ENCODE measurements around the gene LSM6. TPM values are rescaled to one million over a fixed set of nuclear protein-coding genes. Genes with fewer than 3 reads are reported as not detected.

The LSM6 gene
- total RNA-seq, 2 donors from 2014 or later: 26.2 to 45.7 TPM

GRCh38 chr4:146210890-146211289 is 35.4 kb downstream of the LSM6 start:
- no peaks in the 10 kb centered on the region for H3K4me1 Mint-ChIP-seq

GRCh38 chr4:146211440-146211839 is 35.9 kb downstream of the LSM6 start:
- no peaks in the 10 kb centered on the region for H3K9me3 Mint-ChIP-seq
- H3K27me3 Mint-ChIP-seq: no peaks in the 10 kb centered on the region
- no peaks in the 10 kb centered on the region for H3K36me3 Mint-ChIP-seq (ENCODE audit: low read depth)
- ATAC-seq (replicated peaks): no peak
- H3K4me1 Mint-ChIP-seq: no peaks in the 10 kb centered on the region
- no peak overlapping the region for H3K4me3 Mint-ChIP-seq
- no peak overlapping the region for H3K27ac Mint-ChIP-seq

More at GRCh38 chr4:146210890-146211289, 35.4 kb downstream of the LSM6 start:
- Mint-ChIP-seq H3K36me3 (ENCODE audit: low read depth) (no peaks in the 10 kb centered on the region), H3K27ac (no peak overlapping the region), H3K9me3 (no peaks in the 10 kb centered on the region), H3K27me3 (no peaks in the 10 kb centered on the region), H3K4me3 (no peak overlapping the region)
- no peak for ATAC-seq (replicated peaks)

- no peaks in the 10 kb centered on the region for H3K9me3 Mint-ChIP-seq
These were observed 37.3 kb downstream of the LSM6 start for GRCh38 chr4:146212781-146213180.

GRCh38 chr4:146214238-146214637 is 38.7 kb downstream of the LSM6 start, which contains the start of gene REELD1:
Gene REELD1, plus strand, starts transcription at chr4:146214538. Its CDS starts 2,415 bp downstream, at chr4:146216953.
- H3K27me3 Mint-ChIP-seq: no peaks in the 10 kb centered on the region
- no peak within 1 kb of the TSS for H3K4me3 Mint-ChIP-seq
- no peaks in the 10 kb centered on the region for H3K36me3 Mint-ChIP-seq (ENCODE audit: low read depth)
- no peak for ATAC-seq (replicated peaks)
- no peaks in the 10 kb centered on the region for H3K4me1 Mint-ChIP-seq
- H3K9me3 Mint-ChIP-seq: no peaks in the 10 kb centered on the region
- H3K27ac Mint-ChIP-seq: no peak within 1 kb of the TSS

More at GRCh38 chr4:146212781-146213180, 37.3 kb downstream of the LSM6 start:
- Mint-ChIP-seq H3K27ac (no peak overlapping the region), H3K27me3 (no peaks in the 10 kb centered on the region), H3K4me1 (no peaks in the 10 kb centered on the region), H3K36me3 (ENCODE audit: low read depth) (no peaks in the 10 kb centered on the region), H3K4me3 (no peak overlapping the region)
- no peak for ATAC-seq (replicated peaks)

- Mint-ChIP-seq H3K9me3 (no peaks in the 10 kb centered on the region), H3K4me1 (no peaks in the 10 kb centered on the region), H3K27ac (no peak overlapping the region), H3K4me3 (no peak overlapping the region), H3K36me3 (ENCODE audit: low read depth) (no peaks in the 10 kb centered on the region), H3K27me3 (no peaks in the 10 kb centered on the region)
- no peak for ATAC-seq (replicated peaks)
These were observed 46.8 kb downstream of the LSM6 start for GRCh38 chr4:146222313-146222712.

GRCh38 chr4:146224326-146224966 is 48.9 kb downstream of the LSM6 start:
- no peaks in the 10 kb centered on the region for H3K4me1 Mint-ChIP-seq
- no peak overlapping the region for H3K4me3 Mint-ChIP-seq
- H3K27me3 Mint-ChIP-seq: no peaks in the 10 kb centered on the region
- no peaks in the 10 kb centered on the region for H3K9me3 Mint-ChIP-seq
- H3K27ac Mint-ChIP-seq: no peak overlapping the region
- no peaks in the 10 kb centered on the region for H3K36me3 Mint-ChIP-seq (ENCODE audit: low read depth)
- ATAC-seq (replicated peaks): no peak

- H3K27me3 Mint-ChIP-seq: no peaks in the 10 kb centered on the region
- H3K27ac Mint-ChIP-seq: no peak overlapping the region
- H3K4me3 Mint-ChIP-seq: no peak overlapping the region
- no peaks in the 10 kb centered on the region for H3K36me3 Mint-ChIP-seq (ENCODE audit: low read depth)
- H3K9me3 Mint-ChIP-seq: no peaks in the 10 kb centered on the region
- no peaks in the 10 kb centered on the region for H3K4me1 Mint-ChIP-seq
- ATAC-seq (replicated peaks): no peak
These were observed 53.9 kb downstream of the LSM6 start for GRCh38 chr4:146229406-146229805.

GRCh38 chr4:146232131-146232722 is 56.7 kb downstream of the LSM6 start:
- peaks cover 7% of the 10 kb centered on the region for H3K27me3 Mint-ChIP-seq

GRCh38 chr4:146235654-146236177 is 60.2 kb downstream of the LSM6 start:
- Mint-ChIP-seq H3K9me3 (no peaks in the 10 kb centered on the region), H3K27ac (no peak overlapping the region), H3K4me1 (no peaks in the 10 kb centered on the region), H3K36me3 (ENCODE audit: low read depth) (no peaks in the 10 kb centered on the region), H3K27me3 (peaks cover 12% of the 10 kb centered on the region), H3K4me3 (no peak overlapping the region)
- ATAC-seq (replicated peaks): no peak

More at GRCh38 chr4:146232131-146232722, 56.7 kb downstream of the LSM6 start:
- no peaks in the 10 kb centered on the region for H3K36me3 Mint-ChIP-seq (ENCODE audit: low read depth)
- H3K27ac Mint-ChIP-seq: no peak overlapping the region
- H3K4me1 Mint-ChIP-seq: no peaks in the 10 kb centered on the region
- H3K4me3 Mint-ChIP-seq: no peak overlapping the region
- H3K9me3 Mint-ChIP-seq: no peaks in the 10 kb centered on the region
- ATAC-seq (replicated peaks): no peak

- Mint-ChIP-seq H3K27me3 (peaks cover 12% of the 10 kb centered on the region), H3K27ac (no peak overlapping the region), H3K4me3 (no peak overlapping the region), H3K9me3 (no peaks in the 10 kb centered on the region), H3K36me3 (ENCODE audit: low read depth) (no peaks in the 10 kb centered on the region), H3K4me1 (no peaks in the 10 kb centered on the region)
- no peak for ATAC-seq (replicated peaks)
These were observed 60.7 kb downstream of the LSM6 start for GRCh38 chr4:146236216-146236615.

GRCh38 chr4:146237092-146237491 is 61.6 kb downstream of the LSM6 start:
- Mint-ChIP-seq H3K9me3 (no peaks in the 10 kb centered on the region), H3K36me3 (ENCODE audit: low read depth) (no peaks in the 10 kb centered on the region), H3K27me3 (peaks cover 12% of the 10 kb centered on the region), H3K27ac (no peak overlapping the region), H3K4me1 (peaks cover 4% of the 10 kb centered on the region), H3K4me3 (no peak overlapping the region)
- no peak for ATAC-seq (replicated peaks)

- Mint-ChIP-seq H3K27ac (no peak overlapping the region), H3K9me3 (no peaks in the 10 kb centered on the region), H3K4me3 (no peak overlapping the region), H3K27me3 (peaks cover 12% of the 10 kb centered on the region), H3K4me1 (peaks cover 4% of the 10 kb centered on the region), H3K36me3 (ENCODE audit: low read depth) (no peaks in the 10 kb centered on the region)
- no peak for ATAC-seq (replicated peaks)
These were observed 62.6 kb downstream of the LSM6 start for GRCh38 chr4:146238107-146238506.
